Choroid plexus epithelial cell (primary cell): ENCODE data around the gene SCUBE3.
A peak's percentile ranks its signal among the peaks of the same experiment; 100 is the strongest.

Experiments
- DNase-seq: peaks from one replicate; pipeline ENCODE4 v3.0.0-alpha.2; 2010; ENCODE audit warnings: low read depth
- H3K4me3 ChIP-seq: 2 replicates; pipeline ENCODE4 v1.5.1; 2011; ENCODE audit warnings: low read depth, mild to moderate bottlenecking, control low read depth, low read length, moderate library complexity
- CTCF ChIP-seq: conservative IDR thresholded peaks from 2 replicates; pipeline ENCODE4 v1.5.1; 2011; ENCODE audit warnings: low read depth, mild to moderate bottlenecking, control low read depth, inconsistent platforms, low read length, moderate library complexity

Gene SCUBE3

GRCh38 chr6:35234901-35235300 lies 21.1 kb downstream of the SCUBE3 start:
- no peak overlapping the region for H3K4me3 ChIP-seq
- DNase-seq: no peak
- TF ChIP-seq CTCF: no peak

DNA sequence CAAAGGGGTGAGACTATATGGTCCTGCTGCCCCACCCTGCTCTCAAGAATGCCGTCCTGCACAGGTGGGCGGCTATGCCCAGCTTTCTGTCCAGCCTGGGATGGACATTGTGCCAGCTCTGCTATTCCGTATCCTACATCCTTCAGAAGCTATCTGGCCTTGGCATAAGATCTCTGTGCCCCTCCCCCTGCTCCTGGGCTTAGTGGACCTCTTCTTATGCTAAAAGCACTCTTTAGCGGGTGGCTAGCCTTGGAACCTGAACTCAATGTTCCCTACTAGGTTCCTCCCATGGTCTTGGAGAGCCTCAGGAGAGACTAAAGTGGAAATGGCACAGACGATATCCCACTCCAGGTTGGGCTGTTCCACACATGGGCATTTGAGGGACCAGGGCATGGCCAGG lies 22.5 kb downstream of the SCUBE3 start:
- DNase-seq: no peak
- H3K4me3 ChIP-seq: no peak overlapping the region
- TF ChIP-seq CTCF: no peak

DNA sequence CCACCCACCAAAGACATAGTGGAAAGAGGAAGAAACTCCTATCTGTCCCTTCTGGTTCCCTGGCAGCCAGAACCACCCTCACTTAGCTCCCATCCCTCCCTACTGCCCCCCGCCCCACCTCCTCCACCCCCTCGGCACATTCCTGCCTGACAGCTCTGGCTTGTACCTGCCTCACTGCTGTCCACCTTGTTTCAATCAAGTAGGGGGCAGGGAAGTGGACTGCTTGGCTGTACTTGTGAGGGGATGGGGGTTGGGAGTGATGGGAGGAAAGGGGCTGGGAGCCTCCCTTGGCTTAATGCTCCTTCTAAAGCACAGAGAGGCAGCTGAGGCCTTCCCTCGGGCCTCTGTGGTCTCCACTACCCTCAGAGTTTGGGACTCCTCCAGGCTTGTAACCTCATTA lies 23.7 kb downstream of the SCUBE3 start:
- H3K4me3 ChIP-seq: no peak overlapping the region
- no peak for TF ChIP-seq CTCF
- DNase-seq: no peak

DNA sequence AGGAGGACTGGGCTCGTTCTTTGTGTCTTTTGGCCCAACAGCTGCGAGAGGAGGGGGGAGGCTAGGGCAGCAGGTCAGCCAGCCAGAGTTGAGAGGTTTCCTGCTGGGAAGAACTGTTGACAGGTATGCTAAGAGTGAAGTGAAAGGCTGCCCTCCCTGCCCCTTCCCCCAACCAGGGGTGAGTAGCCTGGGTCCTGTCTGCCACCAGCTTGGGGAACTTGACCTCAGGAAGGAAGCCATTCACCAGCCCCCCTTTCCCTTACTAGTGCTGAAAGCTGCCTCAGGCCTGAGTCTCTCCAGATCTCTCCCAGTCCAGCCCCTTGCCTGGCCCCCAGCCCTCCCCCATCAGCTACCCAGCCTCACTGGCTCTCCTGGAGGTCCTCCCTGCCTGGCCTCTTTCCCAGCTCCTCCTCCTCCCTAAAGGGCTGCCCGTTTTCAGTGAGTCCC lies 25.1 kb downstream of the SCUBE3 start:
- H3K4me3 ChIP-seq: no peak overlapping the region
- peak; percentile 51 for DNase-seq
- no peak for TF ChIP-seq CTCF

GRCh38 chr6:35239581-35239980 lies 25.8 kb downstream of the SCUBE3 start:
- DNase-seq: no peak
- H3K4me3 ChIP-seq: no peak overlapping the region
- no peak for TF ChIP-seq CTCF

DNA sequence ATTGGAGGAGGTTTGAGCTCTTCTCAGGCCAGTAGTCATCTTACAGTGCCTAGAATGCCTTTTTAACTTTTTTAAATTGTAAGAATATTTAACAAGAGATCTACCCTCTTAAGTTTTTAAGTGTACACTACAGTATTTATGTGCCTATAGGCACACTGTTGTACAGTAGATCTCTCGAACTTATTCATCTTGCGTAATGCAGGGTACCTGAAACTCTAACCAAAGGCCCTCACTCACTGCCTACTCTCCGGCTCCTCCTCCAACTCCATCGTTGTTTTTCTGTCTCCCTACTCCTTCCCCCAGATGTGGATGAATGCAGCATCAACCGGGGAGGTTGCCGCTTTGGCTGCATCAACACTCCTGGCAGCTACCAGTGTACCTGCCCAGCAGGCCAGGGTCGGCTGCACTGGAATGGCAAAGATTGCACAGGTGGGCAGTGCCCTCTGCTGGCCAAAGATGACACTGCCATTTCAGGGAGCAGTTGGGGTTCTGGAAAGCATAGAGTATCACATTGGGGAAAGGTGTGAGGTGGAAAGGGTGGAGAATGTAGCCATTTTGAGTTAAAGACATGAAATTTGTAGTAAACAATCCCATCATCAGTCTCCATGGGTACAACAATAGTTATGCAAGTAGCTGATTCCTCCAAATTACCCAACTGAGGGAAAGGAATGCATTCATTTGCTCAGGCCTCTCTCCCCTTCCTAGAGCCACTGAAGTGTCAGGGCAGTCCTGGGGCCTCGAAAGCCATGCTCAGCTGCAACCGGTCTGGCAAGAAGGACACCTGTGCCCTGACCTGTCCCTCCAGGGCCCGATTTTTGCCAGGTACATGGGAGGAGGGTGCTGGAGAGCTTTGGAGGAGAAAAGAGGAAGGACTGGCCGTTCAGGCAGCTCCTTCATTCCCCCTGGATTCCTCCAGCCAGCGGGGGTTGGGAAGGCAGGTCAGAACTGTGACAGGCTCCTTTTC lies 27.4 kb downstream of the SCUBE3 start:
- peak; percentile 69 for DNase-seq
- peak; percentile 99 for TF ChIP-seq CTCF
- no peak overlapping the region for H3K4me3 ChIP-seq

- DNase-seq: no peak
- no peak overlapping the region for H3K4me3 ChIP-seq
- no peak for TF ChIP-seq CTCF
Observed at GRCh38 chr6:35242486-35242885, 28.7 kb downstream of the SCUBE3 start.
